ENCODE results near the gene SVEP1.

SVEP1 gene

GRCh38 chr9:110357505-110357904, 222.0 kb downstream of the SVEP1 start:
- no peak for DNase-seq

- no peak for DNase-seq
These were observed 222.7 kb downstream of the SVEP1 start for GRCh38 chr9:110356639-110357395.

GRCh38 chr9:110355911-110356310, 223.6 kb downstream of the SVEP1 start:
- DNase-seq, result no peak

GRCh38 chr9:110351009-110351467, 228.5 kb downstream of the SVEP1 start:
- DNase-seq, result no peak

- no peak for DNase-seq
These were observed 233.2 kb downstream of the SVEP1 start for GRCh38 chr9:110346325-110346724.

- DNase-seq, result no peak
These were observed 234.7 kb downstream of the SVEP1 start for GRCh38 chr9:110344821-110345220.

- no peak for DNase-seq
These were observed 236.0 kb downstream of the SVEP1 start for GRCh38 chr9:110343551-110343950.

GRCh38 chr9:110340306-110340705, 239.2 kb downstream of the SVEP1 start:
- DNase-seq, result no peak

- no peak for DNase-seq
These were observed 241.4 kb downstream of the SVEP1 start for GRCh38 chr9:110338143-110338542.

- no peak for DNase-seq
These were observed 241.8 kb downstream of the SVEP1 start, which contains the start of gene TXNDC8 for GRCh38 chr9:110337727-110338126. TSS of gene TXNDC8 (minus strand) at chr9:110337863.

- DNase-seq, result no peak
These were observed 243.2 kb downstream of the SVEP1 start for GRCh38 chr9:110336363-110336762.

- no peak for DNase-seq
These were observed 244.7 kb downstream of the SVEP1 start for GRCh38 chr9:110334871-110335270.

GRCh38 chr9:110334183-110334582, 245.4 kb downstream of the SVEP1 start:
- no peak for DNase-seq

- no peak for DNase-seq
These were observed 246.8 kb downstream of the SVEP1 start for GRCh38 chr9:110332766-110333165.

GRCh38 chr9:110330484-110331105, 248.9 kb downstream of the SVEP1 start:
- DNase-seq, result no peak

- DNase-seq, result no peak
These were observed 249.8 kb downstream of the SVEP1 start for GRCh38 chr9:110329639-110330230.

- DNase-seq, result no peak
These were observed 250.8 kb downstream of the SVEP1 start for GRCh38 chr9:110328763-110329162.

- DNase-seq, result no peak
These were observed 251.8 kb downstream of the SVEP1 start for GRCh38 chr9:110327716-110328115.

GRCh38 chr9:110323818-110324217, 255.7 kb downstream of the SVEP1 start:
- no peak for DNase-seq

- no peak for DNase-seq
These were observed 258.7 kb downstream of the SVEP1 start for GRCh38 chr9:110320651-110321445.

GRCh38 chr9:110319781-110320492, 259.6 kb downstream of the SVEP1 start:
- DNase-seq, result no peak

- DNase-seq, result no peak
These were observed 261.6 kb downstream of the SVEP1 start for GRCh38 chr9:110317911-110318310.

Measured in CD4-positive, alpha-beta T cell treated with Interleukin-15 for 1 hour (primary cell).